GM03348 (cell line): ENCODE data around the gene CASP9.
"Not testable (repeated sequence)": the region's sequence is repeated elsewhere in the genome, so short reads cannot be mapped to it uniquely, and the experiment has no call there.

Source experiments
- DNase-seq: peaks from one replicate; pipeline ENCODE4 v3.0.0; 2012; ENCODE audit warnings: low spot score

CASP9 gene

DNA sequence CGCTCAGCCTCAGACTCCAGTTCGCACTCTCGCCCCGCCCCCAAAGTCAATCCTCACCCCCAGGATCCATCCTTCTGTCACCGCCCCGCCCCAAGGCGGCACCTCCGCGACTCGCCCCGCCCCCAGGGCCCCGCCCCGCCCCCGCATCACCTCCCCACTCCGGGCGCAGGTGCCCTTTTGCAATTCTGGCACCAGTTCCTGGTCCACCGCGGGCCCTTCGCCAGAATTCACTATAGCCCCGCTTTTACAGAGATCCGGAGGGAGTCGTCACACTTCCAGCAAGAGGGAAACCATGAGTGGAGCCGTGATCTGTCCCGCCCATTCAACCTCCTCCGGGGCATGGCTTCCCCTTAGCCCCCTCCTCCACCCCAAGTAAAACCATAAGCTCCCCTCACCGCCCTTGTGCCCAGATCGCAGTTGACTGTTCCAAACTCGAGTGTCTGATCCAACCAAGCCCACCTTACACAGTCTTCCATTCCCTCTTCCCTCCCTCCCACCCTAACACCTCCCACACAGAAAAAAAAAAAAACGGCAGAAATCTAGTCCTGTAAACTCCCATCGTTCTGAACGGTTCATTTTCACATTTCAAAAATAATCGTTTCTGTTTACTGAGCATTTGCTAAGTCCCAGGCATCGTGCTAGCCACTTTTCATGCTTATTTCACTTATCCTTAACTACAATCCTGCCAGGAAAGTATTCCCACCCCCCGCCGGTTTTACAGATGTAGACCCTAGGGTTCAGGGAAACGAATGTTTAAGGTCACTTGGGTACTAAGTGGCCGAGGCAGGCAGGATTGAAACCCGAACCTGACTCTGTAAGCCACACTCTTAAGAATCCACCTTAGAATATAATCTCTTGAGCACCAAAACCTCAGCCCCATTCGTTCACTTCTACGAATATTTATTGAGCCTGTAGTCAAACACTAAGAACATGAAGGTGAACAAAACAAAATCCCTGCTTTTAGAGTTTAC, 1.3 kb upstream of the CASP9 start:
- DNase-seq = no peak

DNA sequence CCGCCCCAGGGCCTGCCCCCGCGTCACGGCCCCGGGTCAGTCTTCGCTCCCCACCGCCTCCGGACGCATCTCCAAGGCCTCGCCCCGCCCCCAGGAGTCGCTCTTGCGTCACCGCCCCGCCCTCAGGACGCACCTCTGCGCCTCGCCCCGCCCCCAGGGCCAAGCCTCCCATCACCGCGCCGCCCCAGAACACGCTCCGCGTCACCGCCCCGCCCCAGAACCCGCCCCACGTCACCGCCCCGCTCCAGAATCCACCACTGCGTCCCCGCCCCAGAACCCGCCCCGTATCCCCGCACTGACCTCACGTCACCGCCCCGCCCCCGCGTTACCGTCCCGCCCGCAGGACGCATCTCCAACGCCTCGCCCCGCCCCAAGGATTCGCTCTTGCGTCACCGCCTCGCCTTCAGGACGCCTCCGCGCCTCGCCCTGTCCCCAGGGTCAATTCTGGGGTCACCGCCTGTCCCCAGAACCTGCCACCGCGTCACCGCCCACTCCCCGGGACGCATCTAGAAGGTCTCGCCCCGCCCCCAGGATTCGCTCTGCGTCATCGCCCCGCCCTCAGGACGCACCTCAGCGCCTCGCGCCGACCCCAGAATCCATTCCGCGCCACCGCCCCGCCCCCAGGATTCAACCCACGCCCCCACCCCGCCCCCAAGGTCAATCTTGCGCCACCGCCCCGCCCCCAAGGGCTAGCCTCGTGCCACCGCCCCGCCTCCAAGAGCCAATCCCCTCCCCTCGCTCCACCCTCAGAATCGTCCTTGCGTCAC, 451 bp upstream of the CASP9 start:
- peak; percentile 97 for DNase-seq

DNA sequence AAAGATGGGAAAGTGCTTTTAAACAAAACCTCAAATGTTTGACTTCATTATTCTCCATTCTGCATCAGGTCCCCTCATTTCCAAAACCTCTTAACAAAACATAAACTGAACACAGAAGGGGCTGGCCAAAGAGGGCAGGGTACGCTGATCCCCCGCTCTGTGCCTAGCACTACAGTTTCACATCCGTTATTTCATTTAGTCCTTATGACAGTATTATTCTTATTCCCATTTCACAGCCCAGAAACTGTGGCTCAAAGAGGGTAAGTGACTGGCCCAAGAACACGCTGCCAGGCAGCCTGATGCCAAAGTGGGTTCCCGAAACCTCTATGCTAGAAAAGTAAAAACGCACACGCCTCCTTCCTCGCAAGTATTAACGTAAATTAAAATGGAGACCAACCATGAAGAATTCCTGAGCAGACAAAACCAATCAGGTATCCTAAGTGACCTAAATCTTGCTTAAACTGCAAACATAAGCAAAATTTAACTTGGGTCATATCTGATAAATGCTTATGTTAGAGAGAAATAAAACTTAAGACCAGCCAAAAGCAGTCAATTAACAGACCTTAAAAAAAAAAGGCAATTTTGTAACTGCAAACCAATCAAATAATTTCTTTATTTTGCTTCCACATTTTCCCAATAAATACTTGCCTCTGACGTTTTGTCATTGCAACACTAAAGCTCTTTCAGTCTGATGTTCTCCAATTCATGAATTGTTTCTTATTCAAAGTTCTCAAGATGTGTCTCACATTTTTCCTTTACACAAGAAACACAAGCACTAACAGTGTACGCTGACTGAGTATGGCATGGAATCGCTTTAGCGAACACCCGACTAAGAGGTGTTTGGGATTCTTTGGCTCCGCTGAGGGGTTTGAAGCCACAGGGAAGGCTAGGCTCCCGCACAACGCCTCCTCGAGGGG, 653 bp downstream of the CASP9 start:
- DNase-seq = no peak

DNA sequence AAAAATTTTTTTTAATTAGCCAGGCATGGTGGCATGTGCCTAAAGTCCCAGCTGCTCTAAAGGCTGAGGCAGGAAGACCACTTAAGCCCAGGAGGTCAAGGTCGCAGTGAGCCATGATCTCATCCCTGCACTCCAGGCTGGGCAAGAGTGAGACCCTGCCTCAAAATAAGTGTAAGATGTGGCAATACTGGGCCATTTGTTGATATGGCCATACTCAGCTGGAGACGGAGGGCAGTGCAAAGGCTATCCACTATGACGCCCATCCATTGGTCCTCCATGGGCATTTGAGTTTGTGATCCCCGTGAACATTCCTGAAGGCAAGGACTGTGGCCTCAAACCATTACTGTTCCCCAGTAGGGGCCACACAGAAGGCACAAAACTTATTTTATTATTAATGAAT, 1.5 kb downstream of the CASP9 start:
- DNase-seq = no peak

DNA sequence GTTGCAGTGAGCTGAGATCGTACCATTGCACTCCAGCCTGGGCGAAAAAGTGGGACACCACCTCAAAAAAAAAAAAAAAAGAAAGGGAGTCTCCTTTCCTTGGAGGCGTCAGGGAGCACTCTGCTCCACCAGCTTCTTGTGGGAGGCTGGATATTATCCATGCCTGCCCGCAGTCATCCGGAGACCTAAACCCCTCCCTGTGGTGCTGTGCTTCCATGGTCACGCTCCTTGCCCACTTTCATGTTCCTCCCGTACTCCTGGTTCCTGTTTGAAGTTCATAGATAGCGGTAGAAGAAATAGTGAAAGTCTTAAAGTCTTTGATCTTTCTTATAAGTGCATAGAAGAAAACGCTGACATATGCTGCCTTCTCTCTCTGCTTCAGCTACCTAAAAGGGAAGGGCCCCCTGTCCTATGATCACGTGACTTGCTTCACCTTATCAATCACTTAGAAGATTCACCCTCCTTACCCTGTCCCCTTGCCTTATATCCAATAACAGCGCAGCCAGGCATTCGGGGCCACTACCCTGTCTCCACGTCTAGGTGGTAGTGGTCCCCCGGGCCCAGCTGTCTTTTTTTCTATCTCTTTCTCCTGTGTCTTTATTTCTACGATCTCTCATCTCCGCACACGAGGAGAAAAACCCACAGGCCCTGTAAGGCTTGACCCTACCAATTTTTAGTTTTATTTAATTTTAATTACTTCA, 2.7 kb downstream of the CASP9 start:
- not testable (repeated sequence) for DNase-seq

DNA sequence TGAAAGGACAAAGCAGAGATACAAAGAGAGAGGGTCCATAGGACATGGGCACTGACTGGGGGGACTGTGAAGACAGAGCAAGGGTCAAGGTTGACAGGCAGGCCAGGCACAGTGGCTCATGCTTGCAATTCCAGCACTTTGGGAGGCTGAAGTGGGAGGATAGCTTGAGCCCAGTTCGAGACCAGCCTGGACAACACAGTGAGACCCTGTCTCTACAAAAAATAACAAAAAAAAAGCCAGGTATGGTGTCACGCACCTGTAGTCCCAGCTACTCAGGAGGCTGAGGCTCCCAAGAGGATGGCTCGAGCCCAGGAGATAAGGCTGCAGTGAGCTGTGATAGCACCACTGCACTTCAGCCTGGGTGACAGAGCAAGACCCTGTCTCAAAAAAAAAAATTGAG, 4.4 kb downstream of the CASP9 start:
- no peak for DNase-seq

DNA sequence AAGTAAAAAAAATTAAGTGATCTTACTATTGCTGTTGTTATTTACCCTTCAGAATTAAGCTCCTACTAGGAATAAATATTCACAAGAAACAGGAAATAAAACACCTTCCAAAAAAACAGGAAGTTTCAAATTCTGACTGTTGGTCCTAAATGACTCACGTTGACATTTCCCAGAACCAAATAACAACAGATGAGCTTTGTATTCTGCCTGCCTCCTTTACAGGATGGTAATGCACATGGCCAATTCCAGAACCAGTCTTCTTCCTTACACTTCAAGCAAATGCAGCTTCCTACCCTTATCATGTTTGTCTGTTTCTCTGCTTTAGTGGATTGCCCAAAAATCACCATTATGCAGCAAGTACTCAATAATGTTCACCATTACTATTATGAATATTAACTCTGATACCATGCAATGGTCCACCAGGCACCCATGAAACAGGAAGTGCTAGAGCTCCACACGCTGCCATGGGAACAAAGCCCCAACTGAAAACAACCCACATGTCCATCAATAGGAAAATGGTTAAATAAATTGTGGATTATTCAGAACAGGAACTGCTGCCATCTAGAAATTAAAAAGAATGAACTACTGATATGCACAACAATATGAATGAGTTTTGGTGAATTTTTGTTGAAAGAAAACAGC, 8.9 kb downstream of the CASP9 start:
- no peak for DNase-seq

DNA sequence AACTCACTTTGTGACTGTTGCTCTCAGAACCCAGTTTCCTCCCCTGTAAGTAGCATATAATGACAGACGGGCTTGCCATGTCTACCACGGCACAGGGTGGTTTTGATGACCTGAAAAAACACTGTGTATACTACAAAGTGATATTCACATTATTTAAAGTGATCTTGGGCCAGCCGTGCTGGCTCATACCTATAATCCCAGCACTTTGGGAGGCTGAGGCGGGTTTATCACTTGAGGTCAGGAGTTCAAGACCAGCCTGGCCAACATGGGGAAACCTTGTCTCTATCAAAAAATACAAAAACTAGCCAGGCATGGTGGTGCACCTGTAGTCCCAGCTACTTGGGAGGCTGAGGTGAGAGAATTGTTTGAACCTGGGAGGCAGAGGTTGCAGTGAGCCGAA, 9.5 kb downstream of the CASP9 start:
- not testable (repeated sequence) for DNase-seq

DNA sequence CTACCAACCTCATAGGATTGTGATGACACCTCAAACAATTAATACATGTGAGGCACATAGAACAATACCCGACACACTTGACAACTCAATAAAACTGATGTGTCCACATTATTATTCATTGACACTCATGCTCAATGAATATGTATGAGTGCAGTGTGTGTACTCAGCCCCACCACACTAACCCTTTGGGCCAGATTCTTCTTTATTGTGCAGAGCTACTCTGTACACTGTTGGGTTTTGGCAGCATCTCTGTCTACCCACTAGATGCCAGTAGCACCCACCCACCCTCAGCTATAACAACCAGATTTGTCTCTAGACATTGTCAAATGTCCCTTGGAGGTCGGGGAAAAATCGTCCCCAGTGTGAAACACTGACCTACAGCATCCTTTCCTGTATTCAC, 10.1 kb downstream of the CASP9 start:
- no peak for DNase-seq

DNA sequence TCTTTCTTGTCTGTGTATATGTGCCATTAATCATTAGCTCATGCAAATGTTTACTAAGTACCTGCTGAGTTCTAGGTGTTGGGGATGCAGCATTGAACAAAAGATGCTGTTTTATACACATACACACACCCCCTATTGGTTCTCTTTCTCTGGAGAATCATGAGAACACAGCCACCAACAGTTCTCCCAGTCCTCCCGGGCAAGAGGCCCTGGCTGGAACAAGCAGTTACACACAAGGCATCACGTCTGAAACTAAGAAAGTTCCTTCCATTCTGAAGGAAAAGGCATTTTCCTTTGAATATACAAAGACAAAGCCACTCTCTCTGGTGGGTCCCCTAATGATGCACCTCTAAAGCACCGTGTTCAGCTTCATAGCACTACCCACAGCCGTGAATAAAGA, 10.8 kb downstream of the CASP9 start:
- DNase-seq = no peak

DNA sequence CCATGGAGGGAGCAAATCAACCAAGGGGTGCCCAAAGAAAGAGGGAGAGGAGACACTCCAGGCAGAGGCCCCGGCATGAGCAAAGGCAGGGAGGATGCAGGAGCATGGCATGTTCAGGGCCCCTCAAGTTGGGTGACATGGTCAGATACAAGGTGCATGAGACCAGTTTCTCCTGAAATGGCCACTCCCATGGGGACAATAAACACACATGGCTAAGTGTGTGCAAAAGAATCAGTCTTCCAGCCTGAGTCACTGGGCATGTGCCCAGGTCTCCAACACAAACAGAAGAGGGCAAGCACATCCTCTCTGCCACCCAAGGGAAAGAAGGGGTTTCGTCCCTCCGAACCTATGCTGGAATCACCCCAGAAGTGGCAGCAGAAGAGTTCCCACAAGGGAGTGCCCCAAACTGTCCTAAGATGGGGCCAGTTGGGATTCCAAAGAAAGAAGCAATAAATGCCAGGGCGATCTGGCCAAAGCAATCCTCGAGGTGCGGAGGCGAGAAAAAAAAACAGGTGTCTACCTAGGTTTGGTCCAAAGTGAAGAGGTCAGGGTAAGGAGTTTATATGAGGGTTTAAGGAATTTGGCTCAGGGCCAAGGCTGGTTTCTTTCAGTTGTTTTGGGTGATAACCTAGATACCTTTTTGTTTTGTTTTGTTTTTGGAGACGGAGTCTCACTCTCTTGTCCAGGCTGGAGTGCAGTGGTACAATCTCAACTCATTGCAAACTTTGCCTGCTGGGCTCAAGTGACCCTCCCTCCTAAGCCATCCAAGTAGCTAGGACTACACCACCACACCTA, 13.2 kb downstream of the CASP9 start:
- peak; percentile 23 for DNase-seq

DNA sequence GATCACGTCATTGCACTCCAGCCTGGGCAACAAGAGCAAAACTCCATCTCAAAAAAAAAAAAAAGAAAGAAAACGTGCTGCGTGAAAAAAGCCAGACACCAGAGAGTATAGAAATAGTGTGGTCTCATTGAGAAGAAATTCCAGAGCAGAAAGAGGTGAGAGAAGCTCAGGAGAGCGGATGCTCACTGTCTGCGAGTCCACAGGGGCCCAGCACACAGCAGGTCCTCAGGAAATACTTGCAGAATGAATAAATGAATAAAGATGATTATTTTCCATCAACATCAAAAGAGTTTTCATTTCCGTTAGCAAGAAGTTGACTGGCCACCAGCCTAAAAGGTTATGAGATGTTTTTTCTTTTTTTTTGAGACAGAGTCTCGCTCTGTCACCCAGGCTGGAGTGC, 14.4 kb downstream of the CASP9 start:
- no peak for DNase-seq

DNA sequence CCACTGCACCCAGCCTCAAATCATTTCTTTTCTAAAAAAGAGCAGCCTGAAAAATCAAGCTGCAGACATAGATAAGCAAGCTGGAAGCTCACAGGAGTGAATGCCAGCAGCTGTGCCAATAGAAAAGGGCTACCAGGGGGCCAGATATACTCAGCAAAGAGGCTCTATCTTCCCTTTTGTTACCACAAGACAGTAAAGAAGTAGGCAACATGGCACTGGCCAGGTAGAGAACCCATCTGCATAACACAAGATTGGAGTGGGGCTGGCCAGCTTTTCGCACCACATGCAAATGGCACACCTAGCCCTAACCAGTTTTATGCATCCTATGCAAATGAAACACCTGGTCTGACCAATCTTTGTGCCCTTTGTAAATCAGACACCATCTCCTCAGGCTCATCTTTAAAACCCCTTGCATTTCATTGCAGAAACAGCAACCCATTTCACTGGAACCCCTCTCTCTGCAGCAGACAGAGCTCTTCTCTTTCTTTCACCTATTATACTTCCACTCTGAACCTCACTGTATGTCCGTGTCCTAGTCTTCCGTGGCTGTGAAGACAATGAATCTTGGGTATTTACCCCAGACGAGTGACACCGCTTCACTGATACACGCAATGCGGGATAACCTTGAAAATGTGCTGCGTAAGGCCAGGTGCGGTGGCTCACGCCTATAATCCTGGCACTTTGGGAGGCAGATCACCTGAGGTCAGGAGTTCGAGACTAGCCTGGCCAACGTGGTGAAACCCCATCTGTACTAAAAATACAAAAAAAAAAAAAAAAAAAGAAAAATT, 15.1 kb downstream of the CASP9 start:
- DNase-seq = no peak

DNA sequence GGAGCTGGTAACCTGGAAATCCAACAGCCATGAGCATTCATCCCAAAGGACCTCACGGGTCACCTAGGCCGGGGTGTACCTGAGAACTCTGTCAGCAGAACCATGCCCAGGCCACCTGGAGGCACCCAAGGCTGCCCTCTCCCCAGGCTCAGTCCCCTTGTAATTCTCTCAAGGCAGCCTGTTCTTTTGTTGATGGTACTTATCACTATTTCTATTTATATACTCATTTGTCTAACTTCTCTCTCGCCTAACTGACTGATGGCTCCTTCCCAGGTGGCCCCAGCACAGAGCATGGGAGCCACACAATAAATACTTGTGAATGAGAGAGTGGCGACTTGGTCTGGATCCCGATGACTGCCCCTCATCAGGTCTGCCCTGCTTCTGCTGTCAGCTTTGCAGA, 16.7 kb downstream of the CASP9 start:
- DNase-seq = no peak

DNA sequence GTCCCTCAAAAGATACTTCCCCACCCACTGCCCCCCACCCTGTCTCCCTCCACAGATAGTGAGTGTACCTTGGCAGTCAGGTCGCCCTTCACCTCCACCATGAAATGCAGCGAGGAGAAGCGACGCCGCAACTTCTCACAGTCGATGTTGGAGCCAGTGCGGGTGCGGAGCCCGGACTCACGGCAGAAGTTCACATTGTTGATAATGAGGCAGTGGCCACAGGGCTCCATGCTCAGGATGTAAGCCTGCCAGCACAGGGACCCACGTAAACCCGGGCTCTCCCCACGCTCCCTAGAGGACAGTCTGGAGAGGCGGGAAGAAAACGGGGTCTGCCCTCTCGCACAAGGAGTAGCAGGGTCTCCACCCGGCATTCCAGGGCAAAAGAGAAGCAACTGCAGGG, 17.2 kb downstream of the CASP9 start:
- DNase-seq = no peak

DNA sequence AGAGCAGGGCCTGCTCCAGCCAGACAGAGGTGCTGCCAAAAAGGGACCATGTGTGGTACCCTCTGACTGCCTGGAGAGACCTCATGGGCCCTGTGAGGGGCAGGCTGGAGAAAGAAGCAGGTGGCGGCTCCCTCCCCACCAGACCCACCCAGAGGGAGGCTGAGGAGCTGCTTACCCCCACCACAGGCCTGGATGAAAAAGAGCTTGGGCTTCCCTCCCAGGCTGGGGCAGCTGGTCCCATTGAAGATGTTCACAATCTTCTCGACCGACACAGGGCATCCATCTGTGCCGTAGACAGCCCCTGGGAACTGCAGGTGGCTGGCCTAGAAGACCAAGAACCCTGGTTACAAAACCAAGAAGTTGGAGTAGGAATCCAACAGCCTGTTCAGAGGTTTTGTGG, 19.6 kb downstream of the CASP9 start:
- DNase-seq = no peak

DNA sequence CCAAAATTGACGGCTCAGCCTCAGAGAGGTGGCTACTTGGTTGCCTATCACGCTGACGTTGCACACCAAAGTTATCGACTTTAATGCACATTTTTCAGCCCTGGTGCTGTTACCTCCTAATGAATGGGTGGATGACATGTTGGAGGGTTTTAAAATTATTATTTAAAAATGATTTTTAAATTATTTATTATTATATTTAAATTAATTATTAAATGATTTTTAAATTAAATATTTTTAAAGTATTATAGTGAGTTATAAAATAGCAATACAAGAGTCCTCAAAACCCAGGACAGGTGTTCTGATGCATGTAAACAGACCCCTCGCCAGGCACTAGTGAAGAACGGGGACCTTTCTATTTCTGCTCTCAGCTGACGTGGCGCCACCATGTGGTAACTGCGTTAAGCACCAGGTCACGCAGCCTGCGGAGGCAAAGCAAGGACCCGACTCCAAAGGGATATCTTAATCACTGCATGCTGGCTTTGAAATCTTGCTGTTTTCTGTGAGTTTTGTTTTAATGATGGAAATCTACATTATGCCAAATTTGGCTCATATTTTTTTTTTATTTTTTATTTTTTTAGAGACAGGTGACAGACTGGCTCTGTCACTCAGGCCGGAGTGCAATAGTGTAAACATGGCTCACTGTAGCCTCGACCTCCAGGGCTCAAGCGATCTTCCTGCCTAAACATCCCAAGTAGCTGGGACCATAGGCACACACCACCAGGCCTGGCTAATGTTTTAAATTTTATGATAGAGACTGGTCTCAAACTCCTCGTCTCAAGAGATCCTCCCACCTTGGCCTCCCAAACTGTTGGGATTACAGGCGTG, 22.6 kb downstream of the CASP9 start:
- peak; percentile 82 for DNase-seq
